ENCODE data around the gene C13orf46.

Gene C13orf46

GRCh38 chr13:113960276-113960948 lies 13.5 kb downstream of the C13orf46 start:
- H3K27ac ChIP-seq (ENCODE audit: low read depth, low read length) = no peak overlapping the region
- H3K9ac ChIP-seq (ENCODE audit: low read depth, low read length) = no peak overlapping the region
- H3K9me3 ChIP-seq (ENCODE audit: control insufficient read depth, insufficient read depth, low read length) = peaks cover 33% of the 10 kb centered on the region
- no peak overlapping the region for H3K4me3 ChIP-seq (ENCODE audit: low read depth, low read length)
- no peaks in the 10 kb centered on the region for H3K36me3 ChIP-seq (ENCODE audit: control insufficient read depth, insufficient read depth, low read length)
- no peaks in the 10 kb centered on the region for H3K27me3 ChIP-seq (ENCODE audit: control insufficient read depth, insufficient read depth, low read length)
- H3K4me1 ChIP-seq (ENCODE audit: control insufficient read depth, insufficient read depth, low read length) = no peaks in the 10 kb centered on the region

GRCh38 chr13:113959198-113959597 lies 14.7 kb downstream of the C13orf46 start:
- no peaks in the 10 kb centered on the region for H3K4me1 ChIP-seq (ENCODE audit: control insufficient read depth, insufficient read depth, low read length)
- no peak overlapping the region for H3K9ac ChIP-seq (ENCODE audit: low read depth, low read length)
- no peak overlapping the region for H3K27ac ChIP-seq (ENCODE audit: low read depth, low read length)
- no peak overlapping the region for H3K4me3 ChIP-seq (ENCODE audit: low read depth, low read length)
- no peaks in the 10 kb centered on the region for H3K36me3 ChIP-seq (ENCODE audit: control insufficient read depth, insufficient read depth, low read length)
- H3K9me3 ChIP-seq (ENCODE audit: control insufficient read depth, insufficient read depth, low read length) = peaks cover 29% of the 10 kb centered on the region
- no peaks in the 10 kb centered on the region for H3K27me3 ChIP-seq (ENCODE audit: control insufficient read depth, insufficient read depth, low read length)

- H3K4me1 ChIP-seq (ENCODE audit: control insufficient read depth, insufficient read depth, low read length) = no peaks in the 10 kb centered on the region
- no peaks in the 10 kb centered on the region for H3K36me3 ChIP-seq (ENCODE audit: control insufficient read depth, insufficient read depth, low read length)
- no peak overlapping the region for H3K9ac ChIP-seq (ENCODE audit: low read depth, low read length)
- peaks cover 22% of the 10 kb centered on the region for H3K9me3 ChIP-seq (ENCODE audit: control insufficient read depth, insufficient read depth, low read length)
- H3K27ac ChIP-seq (ENCODE audit: low read depth, low read length) = no peak overlapping the region
- H3K4me3 ChIP-seq (ENCODE audit: low read depth, low read length) = no peak overlapping the region
- H3K27me3 ChIP-seq (ENCODE audit: control insufficient read depth, insufficient read depth, low read length) = no peaks in the 10 kb centered on the region
Measured at GRCh38 chr13:113958373-113958772, 15.5 kb downstream of the C13orf46 start.

DNA sequence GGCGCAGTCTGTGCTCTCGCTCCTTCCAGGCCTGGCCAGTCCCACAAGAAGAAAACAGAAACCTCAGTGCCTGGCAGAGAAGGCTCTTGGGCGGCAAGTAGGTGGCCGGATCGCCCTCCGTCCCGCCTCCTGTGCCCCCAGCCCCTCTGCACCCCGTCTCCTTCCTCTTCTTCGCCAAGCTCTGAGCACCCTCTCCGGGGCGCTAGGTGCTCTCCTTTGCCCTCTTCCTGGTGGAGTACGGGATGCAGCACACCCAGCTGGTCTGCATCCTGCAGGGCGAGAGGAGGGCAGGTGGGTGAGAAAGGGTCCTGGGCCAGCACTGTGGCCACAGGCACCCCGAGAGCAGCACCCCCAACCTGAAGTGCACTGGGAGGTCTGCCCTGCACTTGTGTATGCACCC lies 17.3 kb downstream of the C13orf46 start:
- no peak overlapping the region for H3K9ac ChIP-seq (ENCODE audit: low read depth, low read length)
- peaks cover 19% of the 10 kb centered on the region for H3K9me3 ChIP-seq (ENCODE audit: control insufficient read depth, insufficient read depth, low read length)
- H3K27ac ChIP-seq (ENCODE audit: low read depth, low read length) = no peak overlapping the region
- H3K4me3 ChIP-seq (ENCODE audit: low read depth, low read length) = no peak overlapping the region
- H3K4me1 ChIP-seq (ENCODE audit: control insufficient read depth, insufficient read depth, low read length) = no peaks in the 10 kb centered on the region
- H3K27me3 ChIP-seq (ENCODE audit: control insufficient read depth, insufficient read depth, low read length) = no peaks in the 10 kb centered on the region
- H3K36me3 ChIP-seq (ENCODE audit: control insufficient read depth, insufficient read depth, low read length) = no peaks in the 10 kb centered on the region

GRCh38 chr13:113955691-113956090 lies 18.2 kb downstream of the C13orf46 start:
- H3K36me3 ChIP-seq (ENCODE audit: control insufficient read depth, insufficient read depth, low read length) = no peaks in the 10 kb centered on the region
- no peaks in the 10 kb centered on the region for H3K4me1 ChIP-seq (ENCODE audit: control insufficient read depth, insufficient read depth, low read length)
- peaks cover 15% of the 10 kb centered on the region for H3K9me3 ChIP-seq (ENCODE audit: control insufficient read depth, insufficient read depth, low read length)
- no peak overlapping the region for H3K27ac ChIP-seq (ENCODE audit: low read depth, low read length)
- H3K27me3 ChIP-seq (ENCODE audit: control insufficient read depth, insufficient read depth, low read length) = no peaks in the 10 kb centered on the region
- H3K4me3 ChIP-seq (ENCODE audit: low read depth, low read length) = no peak overlapping the region
- no peak overlapping the region for H3K9ac ChIP-seq (ENCODE audit: low read depth, low read length)

DNA sequence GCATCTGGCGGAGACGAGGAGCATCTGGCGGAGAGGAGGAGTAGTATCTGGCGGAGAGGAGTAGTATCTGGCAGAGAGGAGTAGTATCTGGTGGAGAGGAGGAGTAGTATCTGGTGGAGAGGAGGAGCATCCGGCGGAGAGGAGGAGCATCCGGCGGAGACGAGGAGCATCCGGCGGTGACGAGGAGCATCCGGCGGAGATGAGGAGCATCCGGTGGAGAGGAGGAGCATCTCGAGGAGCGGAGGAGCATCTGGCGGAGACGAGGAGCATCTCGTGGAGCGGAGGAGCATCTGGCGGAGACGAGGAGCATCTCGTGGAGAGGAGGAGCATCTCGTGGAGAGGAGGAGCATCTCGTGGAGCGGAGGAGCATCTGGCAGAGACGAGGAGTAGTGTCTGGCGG lies 18.6 kb downstream of the C13orf46 start:
- H3K27me3 ChIP-seq (ENCODE audit: control insufficient read depth, insufficient read depth, low read length) = no peaks in the 10 kb centered on the region
- no peak overlapping the region for H3K27ac ChIP-seq (ENCODE audit: low read depth, low read length)
- no peak overlapping the region for H3K4me3 ChIP-seq (ENCODE audit: low read depth, low read length)
- H3K4me1 ChIP-seq (ENCODE audit: control insufficient read depth, insufficient read depth, low read length) = no peaks in the 10 kb centered on the region
- no peaks in the 10 kb centered on the region for H3K36me3 ChIP-seq (ENCODE audit: control insufficient read depth, insufficient read depth, low read length)
- H3K9me3 ChIP-seq (ENCODE audit: control insufficient read depth, insufficient read depth, low read length) = peaks cover 12% of the 10 kb centered on the region
- H3K9ac ChIP-seq (ENCODE audit: low read depth, low read length) = no peak overlapping the region

GRCh38 chr13:113954046-113954835 lies 19.6 kb downstream of the C13orf46 start:
- Histone ChIP-seq H3K27me3 (ENCODE audit: control insufficient read depth, insufficient read depth, low read length) (no peaks in the 10 kb centered on the region), H3K9ac (ENCODE audit: low read depth, low read length) (no peak overlapping the region), H3K4me3 (ENCODE audit: low read depth, low read length) (no peak overlapping the region), H3K9me3 (ENCODE audit: control insufficient read depth, insufficient read depth, low read length) (peaks cover 6% of the 10 kb centered on the region), H3K4me1 (ENCODE audit: control insufficient read depth, insufficient read depth, low read length) (no peaks in the 10 kb centered on the region), H3K36me3 (ENCODE audit: control insufficient read depth, insufficient read depth, low read length) (no peaks in the 10 kb centered on the region), H3K27ac (ENCODE audit: low read depth, low read length) (no peak overlapping the region)

DNA sequence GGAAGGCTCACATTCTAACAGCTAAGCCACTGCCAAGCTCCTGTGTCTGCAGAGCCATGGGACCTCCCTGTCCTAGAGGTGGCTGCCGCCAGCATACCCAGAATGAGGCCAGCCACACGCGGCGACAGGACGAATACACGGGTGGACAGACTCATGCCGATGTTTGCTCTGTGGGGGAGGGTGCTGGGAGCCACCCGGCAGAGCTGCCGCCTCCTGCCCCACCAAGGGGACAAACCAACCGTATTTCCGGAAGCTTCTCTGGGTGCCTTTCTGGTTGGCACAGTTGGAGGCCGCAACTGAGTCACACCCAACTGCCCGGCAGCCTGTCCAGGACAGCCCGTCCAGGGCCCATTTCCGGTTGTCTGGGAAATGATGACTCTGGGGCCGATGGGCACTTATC lies 20.3 kb downstream of the C13orf46 start:
- H3K27ac ChIP-seq (ENCODE audit: low read depth, low read length) = no peak overlapping the region
- no peak overlapping the region for H3K4me3 ChIP-seq (ENCODE audit: low read depth, low read length)
- peaks cover 3% of the 10 kb centered on the region; the same call in 1 of the 2 replicates for H3K9me3 ChIP-seq (ENCODE audit: control insufficient read depth, insufficient read depth, low read length)
- H3K36me3 ChIP-seq (ENCODE audit: control insufficient read depth, insufficient read depth, low read length) = no peaks in the 10 kb centered on the region
- no peak overlapping the region for H3K9ac ChIP-seq (ENCODE audit: low read depth, low read length)
- H3K27me3 ChIP-seq (ENCODE audit: control insufficient read depth, insufficient read depth, low read length) = no peaks in the 10 kb centered on the region
- H3K4me1 ChIP-seq (ENCODE audit: control insufficient read depth, insufficient read depth, low read length) = no peaks in the 10 kb centered on the region

DNA sequence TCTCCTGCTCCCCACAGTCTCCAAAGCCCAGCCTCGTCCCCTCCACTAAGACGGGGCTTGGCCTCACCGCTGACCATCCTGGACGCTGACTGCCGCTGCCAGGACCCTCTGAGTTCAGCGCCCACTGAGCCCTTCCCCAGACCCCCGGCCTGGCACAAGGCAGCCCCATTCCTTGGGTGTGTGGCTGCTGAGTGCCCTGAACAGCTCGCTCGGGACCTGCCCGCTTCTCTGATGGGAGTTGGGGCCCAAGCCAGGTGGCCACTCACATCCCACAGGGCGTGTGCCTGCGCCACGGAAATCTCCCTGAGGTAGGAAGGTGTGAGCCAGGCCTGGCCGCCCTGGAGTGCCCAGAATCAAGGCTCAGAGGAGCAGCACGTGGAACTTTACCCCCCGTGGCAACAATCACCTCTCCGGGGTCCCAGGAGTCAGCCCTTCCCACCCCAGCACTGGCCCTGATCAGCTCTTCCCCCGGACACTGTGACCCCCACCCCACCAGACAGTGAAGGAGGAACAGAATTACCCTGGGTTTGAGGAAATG lies 20.8 kb downstream of the C13orf46 start:
- H3K27me3 ChIP-seq (ENCODE audit: control insufficient read depth, insufficient read depth, low read length) = no peaks in the 10 kb centered on the region
- H3K27ac ChIP-seq (ENCODE audit: low read depth, low read length) = no peak overlapping the region
- H3K4me1 ChIP-seq (ENCODE audit: control insufficient read depth, insufficient read depth, low read length) = no peaks in the 10 kb centered on the region
- H3K9me3 ChIP-seq (ENCODE audit: control insufficient read depth, insufficient read depth, low read length) = peaks cover 3% of the 10 kb centered on the region; the same call in 1 of the 2 replicates
- H3K36me3 ChIP-seq (ENCODE audit: control insufficient read depth, insufficient read depth, low read length) = no peaks in the 10 kb centered on the region
- no peak overlapping the region for H3K4me3 ChIP-seq (ENCODE audit: low read depth, low read length)
- H3K9ac ChIP-seq (ENCODE audit: low read depth, low read length) = no peak overlapping the region

DNA sequence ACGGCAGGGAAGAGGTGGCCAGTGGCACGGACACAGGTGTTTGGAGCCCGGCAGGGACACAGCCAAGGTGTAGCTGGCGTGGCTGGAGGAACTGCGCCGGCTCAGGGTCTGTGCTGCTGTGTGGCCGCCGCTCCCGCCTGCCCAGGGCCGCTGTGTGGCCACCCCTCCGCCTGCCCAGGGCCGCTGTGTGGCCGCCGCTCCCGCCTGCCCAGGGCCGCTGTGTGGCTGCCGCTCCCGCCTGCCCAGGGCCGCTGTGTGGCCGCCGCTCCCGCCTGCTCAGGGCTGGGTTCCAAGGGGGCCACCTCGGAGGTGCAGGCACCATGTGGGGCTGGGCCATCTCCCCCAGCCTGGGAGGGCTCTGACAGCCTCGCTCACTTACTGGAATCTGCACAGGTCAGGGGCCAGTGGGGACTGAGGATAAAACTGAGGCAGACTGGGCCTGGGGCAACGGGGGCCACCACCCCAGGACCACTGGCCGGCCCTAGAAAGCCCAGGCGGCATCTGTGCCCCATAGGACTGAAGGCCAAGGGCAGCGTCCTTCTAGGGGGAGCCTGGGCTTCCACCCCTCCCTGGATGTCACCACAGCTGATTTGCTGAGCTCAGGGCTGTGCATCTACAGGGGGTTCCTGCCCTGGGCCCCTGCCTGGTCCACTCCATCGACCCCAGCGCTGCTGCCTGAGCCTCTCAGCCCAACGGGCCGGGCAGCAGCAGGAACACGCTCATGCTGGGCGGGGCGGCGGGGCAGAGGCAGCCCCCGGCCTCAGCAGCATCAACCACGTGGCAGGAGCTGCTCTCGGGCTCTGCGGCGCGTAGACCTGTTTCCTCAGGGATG lies 21.5 kb downstream of the C13orf46 start:
- Histone ChIP-seq H3K27me3 (ENCODE audit: control insufficient read depth, insufficient read depth, low read length) (no peaks in the 10 kb centered on the region), H3K36me3 (ENCODE audit: control insufficient read depth, insufficient read depth, low read length) (no peaks in the 10 kb centered on the region), H3K4me1 (ENCODE audit: control insufficient read depth, insufficient read depth, low read length) (no peaks in the 10 kb centered on the region), H3K4me3 (ENCODE audit: low read depth, low read length) (no peak overlapping the region), H3K9ac (ENCODE audit: low read depth, low read length) (no peak overlapping the region), H3K27ac (ENCODE audit: low read depth, low read length) (no peak overlapping the region), H3K9me3 (ENCODE audit: control insufficient read depth, insufficient read depth, low read length) (peaks cover 3% of the 10 kb centered on the region; the same call in 1 of the 2 replicates)

Data from HUES48 (cell line).